SKM-1 (cell line): ENCODE measurements around the gene LRRC31.
A peak's percentile ranks its signal among the peaks of the same experiment; 100 is the strongest.

ENCODE experiments used
- DNase-seq: peaks from one replicate; lab custom pipeline; 2025; ENCODE audit not compliant: unreplicated experiment; lab: John Stamatoyannopoulos, UW

LRRC31 gene

GRCh38 chr3:169869484-169870220 is at the start of gene LRRC31:
TSS of gene LRRC31 (minus strand) at chr3:169869935. CDS start at chr3:169869807, 128 bp downstream.
- no peak for DNase-seq

GRCh38 chr3:169914321-169914720 is 44.6 kb upstream of the LRRC31 start:
- DNase-seq, result no peak

GRCh38 chr3:169913323-169913722 is 43.6 kb upstream of the LRRC31 start:
- no peak for DNase-seq

GRCh38 chr3:169911272-169911671 is 41.5 kb upstream of the LRRC31 start, which contains the start of gene SAMD7:
TSS of gene SAMD7 (plus strand) at chr3:169911572. CDS start at chr3:169919499, 7,927 bp downstream.
- no peak for DNase-seq

- no peak for DNase-seq
Observed at GRCh38 chr3:169907944-169908343, 38.2 kb upstream of the LRRC31 start.

GRCh38 chr3:169907476-169907875 is 37.7 kb upstream of the LRRC31 start:
- no peak for DNase-seq

GRCh38 chr3:169905404-169905803 is 35.7 kb upstream of the LRRC31 start:
- DNase-seq, result no peak

GRCh38 chr3:169901453-169901852 is 31.7 kb upstream of the LRRC31 start:
- DNase-seq, result no peak

- DNase-seq, result no peak
Observed at GRCh38 chr3:169897284-169897683, 27.5 kb upstream of the LRRC31 start.

- no peak for DNase-seq
Observed at GRCh38 chr3:169895072-169895471, 25.3 kb upstream of the LRRC31 start.

- no peak for DNase-seq
Observed at GRCh38 chr3:169894110-169894509, 24.4 kb upstream of the LRRC31 start.

GRCh38 chr3:169891886-169892285 is 22.2 kb upstream of the LRRC31 start:
- no peak for DNase-seq

GRCh38 chr3:169886671-169887070 is 16.9 kb upstream of the LRRC31 start:
- no peak for DNase-seq

GRCh38 chr3:169880576-169881250 is 11.0 kb upstream of the LRRC31 start:
- DNase-seq, result no peak

GRCh38 chr3:169879845-169880575 is 10.3 kb upstream of the LRRC31 start:
- no peak for DNase-seq

- DNase-seq, result no peak
Observed at GRCh38 chr3:169879013-169879557, 9.3 kb upstream of the LRRC31 start.

GRCh38 chr3:169871129-169871886 is 1.6 kb upstream of the LRRC31 start:
- no peak for DNase-seq

GRCh38 chr3:169868369-169868768 is 1.4 kb downstream of the LRRC31 start:
- DNase-seq, result no peak

- no peak for DNase-seq
Observed at GRCh38 chr3:169867584-169868210, 2.0 kb downstream of the LRRC31 start.

GRCh38 chr3:169865176-169865767 is 4.5 kb downstream of the LRRC31 start:
- DNase-seq, result peak; percentile 42
